OCI-LY1 (cell line): ENCODE data around the gene SPATA20.

Source experiments
- H2AFZ ChIP-seq: fragments of 200-600 bp; sonication (generic), shearing (Covaris generic); 2 replicates; pipeline ENCODE4 v1.6.0; 2014; ENCODE audit warnings: antibody characterized with exemption, mild to moderate bottlenecking, low read length
- H3F3A ChIP-seq: fragments of 200-600 bp; sonication (generic), shearing (Covaris generic); 2 replicates; pipeline ENCODE4 v1.6.0; 2014; ENCODE audit warnings: mild to moderate bottlenecking, antibody characterized with exemption, low read length, moderate library complexity; ENCODE audit not compliant: insufficient read depth
- H3K27ac ChIP-seq: fragments of 200-600 bp; sonication (generic); 2 replicates; pipeline ENCODE4 v1.5.1; 2014; ENCODE audit warnings: low read length, mixed run types, mild to moderate bottlenecking, low read depth; ENCODE audit not compliant: poor library complexity, severe bottlenecking
- H3K27me3 ChIP-seq: fragments of 200-600 bp; sonication (generic); 2 replicates; pipeline ENCODE4 v1.6.0; 2014; ENCODE audit warnings: antibody characterized with exemption, mild to moderate bottlenecking, low read length, moderate library complexity; ENCODE audit not compliant: insufficient read depth
- H3K36me3 ChIP-seq: fragments of 200-600 bp; sonication (generic); 2 replicates; pipeline ENCODE4 v1.6.1; 2014; ENCODE audit warnings: mild to moderate bottlenecking, antibody characterized with exemption, low read length, moderate library complexity, mixed read lengths; ENCODE audit not compliant: insufficient read depth
- H3K4me1 ChIP-seq: fragments of 200-600 bp; sonication (generic); 2 replicates; pipeline ENCODE4 v1.5.1; 2014; ENCODE audit warnings: mild to moderate bottlenecking, low read length, moderate library complexity; ENCODE audit not compliant: insufficient read depth, severe bottlenecking
- H3K4me2 ChIP-seq: fragments of 200-600 bp; sonication (generic), shearing (Covaris generic); 2 replicates; pipeline ENCODE4 v1.6.1; 2014; ENCODE audit warnings: low read length
- H3K4me3 ChIP-seq: fragments of 200-600 bp; sonication (generic); 2 replicates; pipeline ENCODE4 v1.5.1; 2014; ENCODE audit warnings: low read length, low read depth, mild to moderate bottlenecking, mixed read lengths; ENCODE audit not compliant: poor library complexity, severe bottlenecking
- H3K79me2 ChIP-seq: fragments of 200-600 bp; shearing (Covaris generic); 2 replicates; pipeline ENCODE4 v1.6.1; 2016; ENCODE audit warnings: mixed run types, low read length, mixed read lengths; ENCODE audit not compliant: insufficient read depth
- H3K9ac ChIP-seq: fragments of 200-600 bp; sonication (generic), shearing (Covaris generic); 2 replicates; pipeline ENCODE4 v1.6.1; 2014; ENCODE audit warnings: mild to moderate bottlenecking, low read length, mixed read lengths
- H3K9me2 ChIP-seq: fragments of 200-600 bp; sonication (generic), shearing (Covaris generic); 2 replicates; pipeline ENCODE4 v1.6.1; 2014; ENCODE audit warnings: low read depth, mild to moderate bottlenecking, low read length, mixed read lengths
- H3K9me3 ChIP-seq: fragments of 200-600 bp; shearing (Covaris generic); 2 replicates; pipeline ENCODE4 v1.6.1; 2014; ENCODE audit warnings: low read length, mixed read lengths
- H4K20me1 ChIP-seq: fragments of 200-600 bp; sonication (generic), shearing (Covaris generic); 2 replicates; pipeline ENCODE4 v1.6.0; 2016; ENCODE audit warnings: mild to moderate bottlenecking, low read length; ENCODE audit not compliant: insufficient read depth
- CTCF ChIP-seq: fragments of 200-600 bp; sonication (generic), shearing (Covaris generic); IDR thresholded peaks from 2 replicates; pipeline ENCODE4 v1.5.1; 2017; ENCODE audit warnings: mild to moderate bottlenecking, antibody characterized with exemption, low read length, moderate library complexity, mixed read lengths
- EZH2 ChIP-seq: fragments of 200-600 bp; sonication (generic), shearing (Covaris generic); IDR thresholded peaks from 2 replicates; pipeline ENCODE4 v1.8.0; 2017; ENCODE audit warnings: borderline replicate concordance, mixed run types, mild to moderate bottlenecking, antibody characterized with exemption, low read length, moderate library complexity, mixed read lengths

SPATA20 gene

GRCh38 chr17:50583641-50584040 is 36.7 kb downstream of the SPATA20 start:
- no peaks in the 10 kb centered on the region for H3F3A ChIP-seq
- no peaks in the 10 kb centered on the region for H3K4me1 ChIP-seq
- H3K79me2 ChIP-seq, result no peaks in the 10 kb centered on the region
- no peak overlapping the region for H3K27ac ChIP-seq
- H3K4me2 ChIP-seq, result no peak overlapping the region
- peaks cover 5% of the 10 kb centered on the region for H3K27me3 ChIP-seq
- no peaks in the 10 kb centered on the region for H3K9me3 ChIP-seq
- no peak overlapping the region for H2AFZ ChIP-seq
- no peaks in the 10 kb centered on the region for H3K36me3 ChIP-seq
- H3K9me2 ChIP-seq, result no peaks in the 10 kb centered on the region
- no peak overlapping the region for H3K9ac ChIP-seq
- H3K4me3 ChIP-seq, result no peak overlapping the region
- no peaks in the 10 kb centered on the region for H4K20me1 ChIP-seq
- TF ChIP-seq CTCF (no peak), EZH2 (no peak)

- H3K27ac ChIP-seq, result no peak overlapping the region
- no peaks in the 10 kb centered on the region for H3K4me1 ChIP-seq
- H3K9me2 ChIP-seq, result no peaks in the 10 kb centered on the region
- H2AFZ ChIP-seq, result no peak overlapping the region
- no peaks in the 10 kb centered on the region for H3F3A ChIP-seq
- H3K4me2 ChIP-seq, result no peak overlapping the region
- no peak overlapping the region for H3K4me3 ChIP-seq
- no peak overlapping the region for H3K9ac ChIP-seq
- H3K36me3 ChIP-seq, result no peaks in the 10 kb centered on the region
- H3K9me3 ChIP-seq, result no peaks in the 10 kb centered on the region
- no peaks in the 10 kb centered on the region for H3K79me2 ChIP-seq
- TF ChIP-seq CTCF (no peak), EZH2 (no peak)
- no peaks in the 10 kb centered on the region for H4K20me1 ChIP-seq
- peaks cover 5% of the 10 kb centered on the region for H3K27me3 ChIP-seq
Measured at GRCh38 chr17:50584116-50584515, 37.1 kb downstream of the SPATA20 start.

GRCh38 chr17:50584749-50585148 is 37.8 kb downstream of the SPATA20 start:
- no peaks in the 10 kb centered on the region for H3K9me3 ChIP-seq

More at GRCh38 chr17:50584749-50585148, 37.8 kb downstream of the SPATA20 start:
- Histone ChIP-seq H3K4me2 (no peak overlapping the region), H3K36me3 (no peaks in the 10 kb centered on the region), H3K4me1 (no peaks in the 10 kb centered on the region), H3K27ac (no peak overlapping the region), H3K27me3 (peaks cover 5% of the 10 kb centered on the region), H3K4me3 (no peak overlapping the region), H4K20me1 (no peaks in the 10 kb centered on the region), H2AFZ (no peak overlapping the region), H3K9ac (no peak overlapping the region), H3K79me2 (no peaks in the 10 kb centered on the region), H3K9me2 (no peaks in the 10 kb centered on the region), H3F3A (no peaks in the 10 kb centered on the region)
- no peak for TF ChIP-seq EZH2
- TF ChIP-seq CTCF, result no peak
